Measurements from ENCODE around the gene GSTO2.

The GSTO2 gene

GRCh38 chr10:104344219-104344618 is 75.2 kb downstream of the GSTO2 start:
- DNase-seq, result no peak

GRCh38 chr10:104345515-104345914 is 76.5 kb downstream of the GSTO2 start:
- no peak for DNase-seq

- DNase-seq, result no peak
Observed at GRCh38 chr10:104345941-104346340, 77.0 kb downstream of the GSTO2 start.

GRCh38 chr10:104347295-104348045 is 78.5 kb downstream of the GSTO2 start:
- DNase-seq, result no peak

- DNase-seq, result no peak
Observed at GRCh38 chr10:104348601-104349000, 79.6 kb downstream of the GSTO2 start.

GRCh38 chr10:104349623-104350126 is 80.7 kb downstream of the GSTO2 start:
- no peak for DNase-seq

GRCh38 chr10:104350127-104350635 is 81.2 kb downstream of the GSTO2 start:
- DNase-seq, result peak; percentile 76

GRCh38 chr10:104351061-104351702 is 82.2 kb downstream of the GSTO2 start:
- no peak for DNase-seq

GRCh38 chr10:104351919-104352318 is 82.9 kb downstream of the GSTO2 start:
- no peak for DNase-seq

- DNase-seq, result peak; percentile 96
Observed at GRCh38 chr10:104353325-104354048, 84.5 kb downstream of the GSTO2 start, which contains the start of gene CFAP58. CFAP58 (plus strand) TSS chr10:104353833; CDS start chr10:104353898, 65 bp downstream.

All from CD4-positive, alpha-beta T cell treated with Interleukin-12 subunit alpha and Interleukin-12 subunit beta, for 1 hour (primary cell).